GM12864 (cell line): ENCODE results near the gene PPP1R14D.

ENCODE experiments used
- DNase-seq: peaks from one replicate; pipeline ENCODE4 v3.0.0-alpha.2; 2011; ENCODE audit warnings: low read depth
- H3K4me3 ChIP-seq: 2 replicates; pipeline ENCODE4 v1.5.1; 2011; ENCODE audit warnings: mild to moderate bottlenecking, low read depth, low read length, control low read depth
- CTCF ChIP-seq: IDR thresholded peaks from 2 replicates; pipeline ENCODE4 v1.5.1; 2011; ENCODE audit warnings: low read depth, mild to moderate bottlenecking, moderate library complexity, low read length, control low read depth, inconsistent platforms; ENCODE audit errors: missing control alignments

Gene PPP1R14D

DNA sequence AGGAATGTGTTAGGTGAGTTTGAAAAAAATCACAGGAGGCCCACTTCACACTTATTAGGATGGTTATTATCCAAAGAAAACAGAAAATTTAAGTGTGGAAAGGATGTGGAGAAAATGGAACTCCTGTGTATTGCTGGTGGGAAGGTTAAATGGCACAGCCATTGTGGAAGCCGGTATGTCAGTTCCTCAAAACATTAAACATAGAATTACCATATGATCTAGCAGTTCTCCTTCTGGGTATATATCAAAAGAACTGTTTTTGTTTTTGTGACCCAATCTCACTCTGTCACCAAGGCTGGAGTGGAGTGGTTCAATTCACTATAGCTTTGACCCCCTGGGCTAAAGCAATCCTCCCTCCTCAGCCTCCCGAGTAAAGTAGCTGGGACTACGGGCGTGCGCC lies 32.0 kb downstream of the PPP1R14D start:
- DNase-seq, result no peak
- no peak for TF ChIP-seq CTCF
- no peak overlapping the region for H3K4me3 ChIP-seq

GRCh38 chr15:40796041-40796440 lies 32.5 kb downstream of the PPP1R14D start:
- H3K4me3 ChIP-seq, result no peak overlapping the region
- DNase-seq, result no peak
- no peak for TF ChIP-seq CTCF

- TF ChIP-seq CTCF, result no peak
- no peak overlapping the region for H3K4me3 ChIP-seq
- no peak for DNase-seq
These were observed 35.1 kb downstream of the PPP1R14D start for GRCh38 chr15:40793216-40793989.

DNA sequence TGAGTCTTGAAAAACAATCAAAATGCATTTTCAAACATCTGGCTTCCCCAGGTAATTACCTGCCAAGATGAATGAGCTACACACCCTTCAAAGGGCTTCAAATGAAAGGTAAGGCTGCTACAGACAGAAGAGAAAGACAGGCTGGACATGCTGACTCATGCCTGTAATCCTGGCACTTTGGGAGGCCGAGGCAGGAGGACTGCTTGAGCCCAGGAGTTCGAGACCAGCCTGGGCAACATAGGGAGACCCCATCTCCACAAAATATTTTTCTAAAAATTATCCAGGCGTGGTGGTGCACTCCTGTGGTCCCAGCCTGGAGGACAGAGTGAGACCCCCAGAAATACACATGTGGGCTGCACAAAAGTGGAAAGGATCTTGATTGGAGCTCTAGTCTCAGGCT lies 36.1 kb downstream of the PPP1R14D start:
- TF ChIP-seq CTCF, result no peak
- no peak for DNase-seq
- H3K4me3 ChIP-seq, result no peak overlapping the region

GRCh38 chr15:40790718-40791117 lies 37.8 kb downstream of the PPP1R14D start:
- DNase-seq, result no peak
- H3K4me3 ChIP-seq, result no peak overlapping the region

DNA sequence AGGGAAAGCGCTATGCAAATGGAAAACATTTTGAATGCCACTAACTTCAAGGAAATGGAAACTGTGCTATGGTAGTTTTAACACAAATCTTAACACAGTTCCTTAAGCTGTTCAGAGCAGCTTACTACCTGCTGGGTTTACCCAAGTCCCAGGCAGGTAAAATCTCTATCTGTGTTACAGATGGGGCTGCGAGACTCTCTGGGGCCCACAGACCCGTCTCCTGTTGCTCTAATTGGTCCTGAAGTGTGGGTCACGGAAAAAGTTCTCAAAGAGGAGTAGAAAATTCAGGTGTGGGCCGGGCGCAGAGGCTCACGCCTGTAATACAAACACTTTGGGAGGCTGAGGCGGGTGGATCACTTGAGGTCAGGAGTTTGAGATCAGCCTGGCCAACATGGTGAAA lies 38.5 kb downstream of the PPP1R14D start:
- no peak for DNase-seq
- no peak for TF ChIP-seq CTCF
- no peak overlapping the region for H3K4me3 ChIP-seq

More at GRCh38 chr15:40790718-40791117, 37.8 kb downstream of the PPP1R14D start:
- TF ChIP-seq CTCF, result no peak

GRCh38 chr15:40789119-40789518 lies 39.4 kb downstream of the PPP1R14D start:
- no peak for TF ChIP-seq CTCF
- no peak overlapping the region for H3K4me3 ChIP-seq
- DNase-seq, result no peak
